Cerebellar nuclear complex (tissue), 1 donor: ENCODE results near the gene LCP1.

Source experiments
- DNase-seq, 2 experiments: peaks; one replicate each; lab custom pipeline; 2025; lab: John Stamatoyannopoulos, UW

Gene LCP1

DNA sequence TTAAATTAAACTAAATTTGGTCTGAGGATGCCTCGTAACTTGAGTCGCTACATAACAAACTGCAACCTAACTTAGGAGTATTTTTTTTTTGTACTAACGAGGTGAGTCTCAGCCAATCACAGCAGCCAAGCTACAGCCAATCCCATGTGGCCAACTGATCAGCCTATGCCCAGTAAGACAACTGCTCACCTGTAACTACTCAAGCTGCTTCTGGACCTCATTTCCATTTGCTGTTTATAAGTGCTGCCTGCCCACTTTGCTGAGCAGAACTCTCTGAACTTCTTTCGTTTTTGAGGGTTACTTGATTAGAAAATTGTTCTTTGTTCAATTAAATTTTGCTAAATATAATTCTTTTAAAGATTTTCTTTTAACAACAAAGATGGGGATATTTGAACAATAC lies 81.0 kb downstream of the LCP1 start:
- DNase-seq: no peak

DNA sequence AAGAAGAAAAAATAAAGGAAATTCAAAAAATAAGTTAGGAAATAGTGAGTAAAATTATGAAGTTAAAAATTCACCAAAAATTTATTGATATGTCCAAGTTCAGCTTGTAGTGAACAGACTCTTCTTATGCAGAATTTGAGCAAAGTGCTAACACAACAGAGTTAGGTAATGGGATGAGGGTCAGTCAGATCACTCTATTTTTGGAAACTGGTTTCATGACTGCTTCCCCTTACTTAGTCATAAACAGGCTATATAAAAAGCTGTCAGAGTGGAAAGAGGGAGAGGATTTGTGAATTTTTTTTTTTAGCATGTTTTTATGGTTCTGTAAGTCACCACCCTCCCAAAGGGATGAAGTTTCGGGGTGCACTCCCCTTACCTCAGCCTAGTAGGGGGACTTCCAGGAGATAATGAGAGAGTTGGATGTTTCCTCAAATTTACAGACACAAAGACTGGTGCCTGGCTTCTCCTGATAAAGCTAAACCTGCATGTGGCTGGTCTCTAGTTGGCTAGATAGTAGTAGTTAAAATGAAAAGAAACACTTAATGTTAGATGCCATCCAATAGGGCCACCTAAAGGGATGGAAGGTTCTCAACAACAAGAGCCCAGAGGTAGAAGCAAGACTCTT lies 81.7 kb downstream of the LCP1 start:
- no peak for DNase-seq

DNA sequence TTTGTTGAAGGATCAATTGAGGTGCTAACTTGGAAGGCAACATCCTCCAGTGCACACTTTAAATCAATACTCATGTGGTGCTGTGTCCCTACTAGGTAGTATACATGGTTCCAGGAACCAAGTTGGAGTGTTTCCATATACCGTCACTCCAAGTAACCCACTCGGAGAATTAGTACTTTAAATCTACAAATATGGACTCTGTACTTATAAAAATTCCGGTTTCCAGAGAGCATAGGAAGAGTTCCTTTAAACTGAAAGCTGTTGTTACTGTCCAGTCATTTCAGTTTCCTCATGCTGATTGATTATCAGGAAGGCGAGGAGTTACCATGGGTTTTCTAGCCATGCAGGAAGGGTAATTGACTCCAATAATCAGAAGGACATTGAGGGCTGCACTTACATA lies 84.3 kb downstream of the LCP1 start:
- DNase-seq: no peak

DNA sequence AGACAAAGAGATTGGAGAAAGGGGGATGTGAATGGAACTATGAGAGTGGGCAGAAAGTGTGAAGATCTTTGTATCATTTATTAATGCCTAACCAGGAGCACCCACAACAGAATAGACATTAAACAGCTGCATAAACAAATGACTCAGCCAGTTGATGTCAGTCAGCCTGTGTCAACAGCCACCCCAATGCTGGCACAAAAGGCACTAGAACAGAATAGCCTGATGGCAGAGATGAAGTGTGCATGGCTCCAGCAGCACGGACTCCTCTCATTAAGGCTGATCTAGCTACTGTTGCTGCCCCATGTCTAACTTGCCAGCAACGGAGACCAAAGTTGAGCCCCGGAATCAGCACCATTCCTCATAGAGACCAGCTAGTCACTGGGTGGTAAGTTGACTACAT lies 85.0 kb downstream of the LCP1 start:
- DNase-seq: no peak

DNA sequence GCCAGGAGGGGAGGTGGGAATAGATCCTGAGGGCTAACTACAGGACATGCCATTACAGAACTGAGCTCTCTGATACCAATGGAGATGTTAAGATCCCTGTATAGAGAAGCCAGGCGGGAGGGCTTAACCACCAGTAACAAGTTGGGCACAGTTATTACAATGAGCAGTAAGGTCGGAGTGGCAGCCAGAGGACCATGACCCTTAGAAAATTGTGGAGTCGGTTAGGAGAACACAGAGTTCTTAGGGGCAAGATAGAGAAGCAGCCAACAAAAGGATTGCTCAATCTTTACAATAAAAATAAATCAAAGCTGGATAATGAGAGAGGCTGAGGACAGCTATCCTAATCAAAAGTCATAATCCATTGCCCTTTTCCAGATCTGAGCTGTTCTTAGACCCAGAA lies 87.5 kb downstream of the LCP1 start:
- DNase-seq: no peak

DNA sequence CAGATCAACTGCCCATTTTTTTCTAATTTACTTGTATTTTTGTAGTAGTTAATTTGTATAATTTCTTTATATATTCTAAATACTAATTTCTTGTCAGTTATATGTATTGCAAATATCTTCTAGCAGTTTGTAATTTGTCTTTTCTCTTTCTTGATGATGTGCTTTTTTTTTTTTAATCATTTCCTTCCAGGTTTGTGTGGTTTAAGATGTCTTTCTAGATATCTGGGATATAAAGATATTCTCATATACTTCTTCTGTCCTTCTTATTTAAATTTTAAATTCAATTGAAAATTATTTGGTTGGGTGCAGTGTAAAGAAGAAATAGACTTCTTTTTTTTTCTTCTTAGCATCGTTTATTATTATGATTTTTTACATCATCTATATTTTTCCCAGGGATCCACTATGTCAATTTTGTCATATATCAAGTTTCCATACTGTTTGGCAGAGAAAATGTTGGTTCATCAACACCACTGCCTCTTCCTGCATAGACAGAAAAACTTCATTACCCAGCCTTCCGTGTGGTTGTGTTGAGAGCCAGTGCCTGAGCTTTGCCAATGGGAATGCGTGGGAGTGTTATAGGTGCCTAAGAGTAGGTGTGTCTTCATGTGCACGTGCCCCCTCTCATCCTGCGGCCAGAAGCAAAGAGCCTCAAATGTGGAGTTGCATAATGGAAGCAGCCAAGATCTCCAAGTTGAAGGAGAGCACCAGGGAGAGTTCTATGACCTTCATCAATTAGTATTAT lies 93.0 kb downstream of the LCP1 start:
- DNase-seq: no peak

DNA sequence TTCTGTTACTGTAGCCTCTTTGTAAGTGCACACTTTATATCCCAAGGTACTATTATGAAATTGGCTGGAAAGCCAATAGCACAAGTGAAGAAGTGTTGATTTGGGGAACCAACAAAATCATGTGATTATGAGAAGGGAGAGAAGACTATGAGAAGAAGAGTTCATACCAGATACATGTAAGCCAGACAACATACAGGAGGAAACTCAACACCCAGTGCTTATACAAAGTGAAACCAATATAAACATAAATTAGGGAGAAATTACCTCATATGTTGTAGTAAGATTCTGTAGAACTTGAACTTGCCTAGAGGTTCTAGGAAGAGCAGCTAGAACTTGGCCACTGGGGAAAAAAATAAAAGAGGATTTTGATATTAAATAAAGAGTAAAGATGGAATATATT lies 94.5 kb downstream of the LCP1 start:
- no peak for DNase-seq

DNA sequence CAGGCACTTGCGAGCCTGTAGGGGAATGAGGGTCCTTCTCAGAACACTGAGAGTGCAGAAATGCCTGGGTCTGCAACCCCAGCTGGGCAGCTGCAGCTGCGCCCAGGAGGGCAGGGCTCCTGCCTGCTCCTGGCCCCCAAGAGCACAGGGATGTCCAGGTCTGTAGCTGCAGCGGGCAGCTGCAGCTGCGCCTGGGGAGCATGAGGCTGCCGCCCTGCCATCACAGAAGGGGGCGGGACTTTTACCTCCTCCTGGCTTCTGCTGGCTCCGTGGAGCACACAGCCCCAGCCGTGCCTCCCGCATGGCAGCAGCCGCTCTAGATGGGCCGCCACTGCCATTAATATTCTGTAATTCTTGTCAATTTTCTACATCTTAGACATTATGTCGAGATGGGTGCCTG lies 95.0 kb downstream of the LCP1 start:
- no peak for DNase-seq

DNA sequence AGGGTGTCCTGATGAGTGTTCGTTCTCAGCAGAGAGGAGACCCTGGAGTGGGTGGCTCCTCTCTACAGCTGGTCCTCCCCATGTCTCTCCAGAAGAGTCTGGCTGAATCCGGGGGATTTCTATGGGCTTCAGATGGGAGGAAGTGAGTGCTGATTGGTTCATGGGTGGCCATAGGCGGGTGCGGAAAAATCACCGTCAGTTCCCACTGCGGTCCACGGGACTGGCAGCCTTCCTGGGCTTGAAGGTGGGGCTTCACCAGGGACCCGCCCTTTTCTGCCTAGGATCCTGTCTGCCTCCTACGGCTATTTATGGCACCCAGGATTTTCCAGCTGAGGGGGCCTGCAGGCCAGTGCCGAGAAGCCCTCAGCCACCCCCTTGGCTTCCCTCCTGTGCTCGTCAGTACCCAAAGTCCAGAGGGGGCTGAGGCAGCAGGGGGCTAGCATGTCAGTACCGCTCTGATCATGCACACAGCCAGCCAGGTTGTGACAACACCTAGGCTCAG lies 95.5 kb downstream of the LCP1 start:
- no peak for DNase-seq

DNA sequence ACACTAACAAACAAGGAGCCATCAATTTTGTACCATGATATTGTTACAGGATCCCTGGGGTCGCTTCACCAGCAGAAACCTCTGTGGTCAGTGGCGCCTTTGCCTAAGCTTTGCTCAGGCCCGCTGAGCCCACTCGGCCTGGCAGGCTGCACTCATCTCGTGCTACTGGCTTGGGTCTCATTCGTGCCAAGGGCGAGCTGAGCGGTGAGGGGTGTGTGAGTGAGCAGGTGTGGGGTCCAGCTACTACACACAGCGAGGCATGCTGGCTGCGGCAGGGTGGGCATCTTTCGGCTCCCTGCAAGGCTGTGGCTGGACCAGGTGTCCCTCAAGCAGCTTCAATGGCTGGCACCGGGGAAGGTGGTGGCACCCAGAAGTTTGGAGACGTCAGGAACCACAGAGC lies 96.2 kb downstream of the LCP1 start:
- no peak for DNase-seq

DNA sequence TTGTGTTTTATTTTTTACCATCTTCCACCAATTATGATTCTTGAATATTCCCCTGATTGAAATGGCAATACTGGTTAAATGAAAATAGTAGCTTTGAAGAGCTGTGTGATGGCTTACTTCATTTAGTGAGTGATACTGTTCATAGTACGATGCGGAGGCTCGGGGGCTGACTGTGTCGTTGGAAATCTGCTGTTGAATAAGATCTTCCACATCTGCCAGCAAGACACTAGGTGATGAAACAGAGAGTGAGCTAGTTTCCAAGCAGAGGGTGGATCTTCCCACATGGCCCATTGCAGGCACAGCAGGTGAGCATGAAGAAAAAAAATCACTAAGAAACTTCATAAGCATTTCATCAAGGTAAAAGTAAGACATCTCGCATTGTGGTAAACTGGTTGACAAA lies 99.7 kb downstream of the LCP1 start:
- DNase-seq: no peak

DNA sequence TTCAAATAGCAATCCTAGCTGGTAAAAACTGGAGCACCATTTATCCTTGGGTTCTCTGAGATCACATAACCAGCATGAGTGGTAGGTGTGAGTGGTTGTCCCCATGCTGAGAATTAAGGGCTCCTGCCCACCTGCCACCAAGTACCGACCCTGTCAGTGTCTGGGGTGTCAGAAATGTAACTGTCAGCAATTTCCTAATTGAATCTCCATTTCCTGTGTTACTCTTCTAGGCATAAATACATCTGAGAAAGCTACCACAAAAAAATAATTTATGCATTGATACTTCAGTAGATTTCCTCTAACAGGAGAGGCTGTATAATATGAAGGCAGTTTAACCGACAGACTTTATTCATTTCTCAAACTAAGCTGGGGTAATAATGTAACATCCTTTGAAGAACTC lies 102.2 kb downstream of the LCP1 start:
- DNase-seq: no peak

DNA sequence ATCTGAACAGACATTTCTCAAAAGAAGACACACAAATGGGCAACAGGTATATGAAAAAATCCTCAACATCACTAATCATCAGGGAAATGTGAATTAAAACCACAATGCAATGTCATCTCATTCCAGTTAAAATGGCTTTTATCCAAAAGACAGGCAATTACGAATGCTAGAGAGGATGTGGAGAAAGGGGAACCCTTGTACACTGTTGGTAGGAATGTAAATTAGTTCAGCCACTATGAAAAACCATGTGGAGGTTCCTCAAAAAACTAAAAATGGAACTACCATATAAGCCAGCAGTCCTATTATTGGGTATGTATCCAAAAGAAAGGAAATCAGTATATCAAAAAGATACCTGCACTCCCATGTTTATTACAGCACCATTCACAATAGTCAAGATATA lies 104.7 kb downstream of the LCP1 start:
- no peak for DNase-seq

DNA sequence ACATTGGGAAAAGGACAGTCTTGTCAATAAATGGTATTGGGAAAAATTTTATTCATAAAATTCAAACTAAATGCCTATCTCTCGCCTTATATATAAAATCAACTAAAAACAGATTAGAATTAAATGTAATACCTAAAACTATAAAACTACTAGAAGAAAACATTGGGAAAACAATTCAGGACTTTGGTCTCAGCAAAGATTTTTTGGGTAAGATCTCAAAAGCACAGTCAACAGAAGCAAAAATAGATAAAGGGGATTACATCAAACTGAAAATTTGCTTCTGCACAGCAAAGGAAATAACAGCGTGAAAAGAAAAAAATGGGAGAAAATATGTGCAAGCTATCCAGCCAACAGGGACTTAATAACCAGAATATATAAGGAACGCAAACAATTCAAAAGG lies 105.2 kb downstream of the LCP1 start:
- DNase-seq: no peak
